ENCODE measurements around the gene BMPR1B. TPM values are rescaled to one million over a fixed set of nuclear protein-coding genes. Genes with fewer than 3 reads are reported as not detected.

The BMPR1B gene
- total RNA-seq, 1 donor from 2014 or later, result 9.3 TPM

DNA sequence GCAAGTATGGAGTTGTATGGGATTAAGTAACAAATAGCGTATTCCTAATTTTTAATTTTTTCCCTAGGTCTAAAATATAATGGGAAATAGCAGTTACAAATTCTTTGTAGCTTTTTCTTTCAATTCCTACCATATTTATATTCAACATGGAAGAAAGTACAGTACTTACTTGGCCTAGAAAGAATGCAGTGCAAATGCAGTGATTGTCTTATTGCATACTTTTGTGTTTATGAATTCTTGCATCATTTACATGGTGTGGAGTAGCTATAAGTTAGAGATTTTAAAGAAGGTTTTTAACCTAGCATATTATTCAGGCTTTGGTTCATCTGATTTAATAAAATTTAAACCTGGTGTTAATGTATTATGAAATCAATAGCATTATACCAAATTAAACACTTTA, 263.3 kb downstream of the BMPR1B start:
- Mint-ChIP-seq H3K36me3 (no peaks in the 10 kb centered on the region), H3K4me1 (ENCODE audit: unreplicated experiment) (peaks cover 9% of the 10 kb centered on the region), H3K4me3 (no peak overlapping the region), H3K9me3 (no peaks in the 10 kb centered on the region), H3K27ac (no peak overlapping the region), H3K27me3 (no peaks in the 10 kb centered on the region)
- TF ChIP-seq, protein P1, sequence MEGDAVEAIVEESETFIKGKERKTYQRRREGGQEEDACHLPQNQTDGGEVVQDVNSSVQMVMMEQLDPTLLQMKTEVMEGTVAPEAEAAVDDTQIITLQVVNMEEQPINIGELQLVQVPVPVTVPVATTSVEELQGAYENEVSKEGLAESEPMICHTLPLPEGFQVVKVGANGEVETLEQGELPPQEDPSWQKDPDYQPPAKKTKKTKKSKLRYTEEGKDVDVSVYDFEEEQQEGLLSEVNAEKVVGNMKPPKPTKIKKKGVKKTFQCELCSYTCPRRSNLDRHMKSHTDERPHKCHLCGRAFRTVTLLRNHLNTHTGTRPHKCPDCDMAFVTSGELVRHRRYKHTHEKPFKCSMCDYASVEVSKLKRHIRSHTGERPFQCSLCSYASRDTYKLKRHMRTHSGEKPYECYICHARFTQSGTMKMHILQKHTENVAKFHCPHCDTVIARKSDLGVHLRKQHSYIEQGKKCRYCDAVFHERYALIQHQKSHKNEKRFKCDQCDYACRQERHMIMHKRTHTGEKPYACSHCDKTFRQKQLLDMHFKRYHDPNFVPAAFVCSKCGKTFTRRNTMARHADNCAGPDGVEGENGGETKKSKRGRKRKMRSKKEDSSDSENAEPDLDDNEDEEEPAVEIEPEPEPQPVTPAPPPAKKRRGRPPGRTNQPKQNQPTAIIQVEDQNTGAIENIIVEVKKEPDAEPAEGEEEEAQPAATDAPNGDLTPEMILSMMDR (conservative IDR thresholded peaks at IDR 0.05), result no peak
- no peak for DNase-seq (ENCODE audit: extremely low spot score, unreplicated experiment)

DNA sequence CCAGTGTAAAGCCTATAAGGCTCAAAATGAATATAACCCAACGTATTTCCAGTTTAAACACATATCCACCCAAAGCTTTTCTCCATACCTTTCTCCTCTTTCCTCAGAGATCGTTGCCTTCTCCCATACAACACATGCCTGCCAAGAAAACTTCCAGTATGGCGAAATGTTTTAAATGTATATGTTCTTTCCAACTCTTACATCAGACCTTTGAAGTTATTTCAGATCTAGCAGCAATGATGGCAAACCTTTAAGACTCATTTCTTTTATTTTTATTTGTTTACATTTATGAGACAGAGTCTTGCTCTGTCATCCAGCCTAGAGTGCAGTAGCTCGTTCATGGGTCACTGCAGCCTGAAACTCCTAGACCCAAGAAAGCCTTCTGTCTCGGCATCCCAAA, 265.4 kb downstream of the BMPR1B start:
- Mint-ChIP-seq H3K36me3 (no peaks in the 10 kb centered on the region), H3K4me1 (ENCODE audit: unreplicated experiment) (peaks cover 10% of the 10 kb centered on the region)
- TF ChIP-seq, protein P1 (conservative IDR thresholded peaks at IDR 0.05), result no peak

DNA sequence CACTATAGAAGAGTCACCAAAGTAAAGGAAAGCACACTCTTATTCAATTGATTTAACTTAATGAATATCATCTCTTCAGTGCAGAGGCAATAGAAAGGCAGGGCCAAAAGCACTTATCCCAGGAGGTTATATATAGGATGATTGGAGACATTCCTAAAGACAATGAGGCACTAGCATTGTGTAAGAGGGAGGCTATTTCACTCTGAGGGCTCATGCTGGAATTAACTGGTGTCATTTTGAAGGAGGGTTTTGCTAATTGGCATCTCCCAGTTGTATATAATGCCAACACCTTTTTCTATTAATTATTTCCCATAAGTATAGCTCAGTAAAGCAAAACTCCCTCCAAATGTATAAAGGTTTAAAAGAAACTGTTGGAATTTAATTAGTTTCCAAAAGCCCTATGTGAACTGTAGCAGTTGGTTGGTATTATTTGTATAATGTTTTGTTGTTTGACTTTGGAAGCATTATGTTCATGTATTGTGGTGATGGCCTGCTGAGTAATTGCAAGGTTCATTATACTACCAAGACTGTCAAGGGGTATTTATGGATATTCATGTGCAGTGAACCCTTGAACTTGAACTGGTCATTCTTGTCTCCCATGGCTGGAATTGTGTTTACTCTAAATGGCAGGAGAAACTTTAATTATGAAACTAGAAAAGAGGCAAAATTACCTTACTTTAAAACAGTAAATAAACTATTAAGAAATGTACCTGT, 270.3 kb downstream of the BMPR1B start:
- no peak overlapping the region for H3K4me3 Mint-ChIP-seq
- H3K9me3 Mint-ChIP-seq, result no peaks in the 10 kb centered on the region
- no peak overlapping the region for H3K27ac Mint-ChIP-seq

More for the DNA sequence above, 265.4 kb downstream of the BMPR1B start:
- no peaks in the 10 kb centered on the region for H3K9me3 Mint-ChIP-seq
- H3K27me3 Mint-ChIP-seq, result no peaks in the 10 kb centered on the region
- DNase-seq (ENCODE audit: extremely low spot score, unreplicated experiment), result no peak
- no peak overlapping the region for H3K4me3 Mint-ChIP-seq
- H3K27ac Mint-ChIP-seq, result no peak overlapping the region

DNA sequence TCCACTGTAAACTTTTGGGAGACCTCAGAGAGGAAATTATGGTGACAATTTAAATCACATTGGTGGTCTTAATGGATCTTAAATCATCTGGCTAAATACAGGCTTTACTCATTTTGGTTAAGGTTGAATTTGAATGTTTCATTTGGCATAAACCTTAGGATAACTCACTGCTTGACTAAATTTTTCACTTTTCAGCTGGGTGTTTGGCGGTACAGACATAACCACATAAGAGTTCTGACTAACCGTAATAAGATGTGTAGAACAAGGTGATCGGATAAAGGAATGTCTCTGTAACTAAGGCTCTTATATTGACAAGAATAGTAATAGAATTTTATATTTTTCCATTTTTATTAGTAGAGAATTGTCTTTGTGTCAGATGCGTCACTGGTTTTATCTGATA, 281.0 kb downstream of the BMPR1B start:
- TF ChIP-seq, protein P1 (conservative IDR thresholded peaks at IDR 0.05), result no peak
- Mint-ChIP-seq H3K4me3 (no peak overlapping the region), H3K27me3 (no peaks in the 10 kb centered on the region), H3K27ac (no peak overlapping the region), H3K4me1 (ENCODE audit: unreplicated experiment) (no peaks in the 10 kb centered on the region), H3K36me3 (peaks cover 4% of the 10 kb centered on the region), H3K9me3 (peaks cover 9% of the 10 kb centered on the region)
- DNase-seq (ENCODE audit: extremely low spot score, unreplicated experiment), result no peak

More for the DNA sequence above, 270.3 kb downstream of the BMPR1B start:
- Mint-ChIP-seq H3K27me3 (no peaks in the 10 kb centered on the region), H3K36me3 (no peaks in the 10 kb centered on the region), H3K4me1 (ENCODE audit: unreplicated experiment) (peaks cover 8% of the 10 kb centered on the region)
- no peak for DNase-seq (ENCODE audit: extremely low spot score, unreplicated experiment)
- TF ChIP-seq, protein P1 (conservative IDR thresholded peaks at IDR 0.05), result no peak

DNA sequence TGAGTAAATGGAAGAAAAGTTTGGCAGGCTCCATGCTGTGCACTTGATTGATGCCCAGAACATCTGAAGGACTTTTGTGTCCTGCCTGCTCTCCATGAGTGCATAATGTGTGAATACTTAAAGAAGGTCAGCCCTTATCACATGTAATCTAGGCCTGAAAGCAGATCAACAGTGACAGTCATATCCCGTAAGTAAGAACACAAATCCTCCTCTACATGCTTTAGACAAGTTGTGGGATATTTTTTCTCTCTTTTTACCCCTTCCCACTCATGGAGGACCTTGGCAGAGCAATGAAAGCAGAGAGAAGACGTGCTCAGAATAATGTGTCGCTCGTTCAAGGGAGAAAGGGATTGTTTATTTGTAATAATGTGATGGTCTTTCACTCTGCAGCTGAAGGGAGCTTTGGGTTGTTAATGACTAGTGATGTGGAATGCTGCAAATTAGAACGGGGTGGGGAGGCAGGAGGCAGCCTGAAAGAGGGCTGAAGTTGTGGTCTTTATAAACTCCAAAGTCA, 286.6 kb downstream of the BMPR1B start:
- H3K36me3 Mint-ChIP-seq, result no peaks in the 10 kb centered on the region
- no peak overlapping the region for H3K27ac Mint-ChIP-seq
- H3K27me3 Mint-ChIP-seq, result no peaks in the 10 kb centered on the region
- TF ChIP-seq, protein P1 (conservative IDR thresholded peaks at IDR 0.05), result no peak
- no peaks in the 10 kb centered on the region for H3K9me3 Mint-ChIP-seq
- no peak overlapping the region for H3K4me3 Mint-ChIP-seq
- no peaks in the 10 kb centered on the region for H3K4me1 Mint-ChIP-seq (ENCODE audit: unreplicated experiment)
- no peak for DNase-seq (ENCODE audit: extremely low spot score, unreplicated experiment)
